NT2/D1 (cell line): ENCODE data around the gene PRDX5.

Experiments
- SUZ12 ChIP-seq: IDR thresholded peaks from 2 replicates; pipeline ENCODE4 v1.6.1; 2011; ENCODE audit not compliant: insufficient read length, insufficient read depth; ENCODE audit errors: extremely low read depth
- YY1 ChIP-seq: IDR thresholded peaks from 2 replicates; pipeline ENCODE4 v1.6.1; 2011; ENCODE audit not compliant: insufficient read length, insufficient read depth
- ZNF274 ChIP-seq: IDR thresholded peaks from 2 replicates; pipeline ENCODE4 v1.6.1; 2011; ENCODE audit warnings: mild to moderate bottlenecking, low read depth, low read length

DNA sequence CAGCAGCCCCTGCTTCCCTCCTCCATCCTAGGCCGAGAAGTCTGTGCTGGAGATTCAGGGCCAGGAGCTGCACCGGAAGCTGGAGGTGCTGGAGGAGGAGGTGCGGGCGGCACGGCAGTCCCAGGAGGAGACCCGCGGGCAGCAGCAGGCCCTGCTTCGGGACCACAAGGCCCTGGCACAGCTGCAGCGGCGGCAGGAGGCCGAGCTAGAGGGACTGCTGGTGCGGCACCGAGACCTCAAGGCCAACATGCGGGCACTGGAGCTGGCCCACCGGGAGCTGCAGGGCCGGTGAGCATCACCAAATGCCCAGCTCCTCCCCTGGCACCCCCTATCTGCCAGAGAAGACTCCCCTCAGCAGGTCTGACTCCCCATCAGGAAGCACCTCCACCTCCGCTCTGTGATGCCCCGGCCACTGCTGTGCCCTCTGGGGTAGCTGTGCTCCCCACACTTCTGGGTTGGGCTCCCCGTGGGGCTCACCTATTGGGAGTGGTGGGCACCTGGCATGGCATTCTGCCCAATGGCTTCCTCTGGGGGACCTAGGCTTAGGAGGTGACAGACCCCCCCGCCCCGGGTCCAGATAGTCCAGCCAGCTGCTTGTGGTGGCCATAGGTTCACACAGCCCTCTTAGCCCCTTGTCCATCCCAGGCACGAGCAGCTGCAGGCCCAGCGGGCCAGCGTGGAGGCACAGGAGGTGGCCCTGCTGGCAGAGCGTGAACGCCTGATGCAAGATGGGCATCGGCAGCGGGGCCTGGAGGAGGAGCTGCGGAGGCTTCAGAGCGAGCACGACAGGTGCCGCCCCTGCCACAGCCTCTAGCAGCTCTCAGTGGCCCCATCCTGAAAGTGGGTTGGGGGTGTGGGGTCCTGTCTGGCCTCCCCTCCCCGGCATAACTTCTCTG is 34.4 kb downstream of the PRDX5 start:
- TF ChIP-seq ZNF274 (no peak), YY1 (no peak), SUZ12 (no peak)
